ENCODE data around the gene FHOD3.

The FHOD3 gene

GRCh38 chr18:36728345-36728744 lies 430.8 kb downstream of the FHOD3 start:
- Histone ChIP-seq H3K4me3 (ENCODE audit: low read depth, low read length) (no peak overlapping the region), H3K27me3 (ENCODE audit: control insufficient read depth, insufficient read depth, low read length) (no peaks in the 10 kb centered on the region), H3K4me1 (ENCODE audit: control insufficient read depth, insufficient read depth, low read length) (no peaks in the 10 kb centered on the region), H3K9ac (ENCODE audit: low read depth, low read length) (no peak overlapping the region), H3K36me3 (ENCODE audit: control insufficient read depth, insufficient read depth, low read length) (no peaks in the 10 kb centered on the region), H3K9me3 (ENCODE audit: control insufficient read depth, insufficient read depth, low read length) (peaks cover 12% of the 10 kb centered on the region), H3K27ac (ENCODE audit: low read depth, low read length) (no peak overlapping the region)

DNA sequence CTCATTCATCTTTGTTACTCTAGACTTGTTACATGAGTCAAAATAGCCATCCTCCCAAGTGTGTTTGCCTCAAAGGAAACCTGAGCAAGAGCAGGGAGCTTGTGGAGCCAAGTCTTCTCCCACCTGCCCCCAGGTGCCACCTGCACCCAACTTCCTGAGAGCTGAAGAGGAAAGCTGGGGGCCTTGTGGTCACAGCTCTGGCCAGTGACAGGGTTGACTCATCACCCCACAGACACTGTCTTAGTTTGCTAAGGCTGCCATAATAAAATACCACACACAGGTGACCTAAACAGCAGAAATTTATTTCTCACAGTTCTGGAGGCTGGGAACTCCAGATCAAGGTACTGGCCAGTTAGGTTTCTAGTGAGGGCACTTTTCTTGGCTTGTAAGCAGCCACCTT lies 431.7 kb downstream of the FHOD3 start:
- H3K9me3 ChIP-seq (ENCODE audit: control insufficient read depth, insufficient read depth, low read length) = peaks cover 12% of the 10 kb centered on the region
- H3K27ac ChIP-seq (ENCODE audit: low read depth, low read length) = no peak overlapping the region
- no peak overlapping the region for H3K4me3 ChIP-seq (ENCODE audit: low read depth, low read length)
- H3K36me3 ChIP-seq (ENCODE audit: control insufficient read depth, insufficient read depth, low read length) = no peaks in the 10 kb centered on the region
- no peaks in the 10 kb centered on the region for H3K4me1 ChIP-seq (ENCODE audit: control insufficient read depth, insufficient read depth, low read length)
- H3K9ac ChIP-seq (ENCODE audit: low read depth, low read length) = no peak overlapping the region
- no peaks in the 10 kb centered on the region for H3K27me3 ChIP-seq (ENCODE audit: control insufficient read depth, insufficient read depth, low read length)

DNA sequence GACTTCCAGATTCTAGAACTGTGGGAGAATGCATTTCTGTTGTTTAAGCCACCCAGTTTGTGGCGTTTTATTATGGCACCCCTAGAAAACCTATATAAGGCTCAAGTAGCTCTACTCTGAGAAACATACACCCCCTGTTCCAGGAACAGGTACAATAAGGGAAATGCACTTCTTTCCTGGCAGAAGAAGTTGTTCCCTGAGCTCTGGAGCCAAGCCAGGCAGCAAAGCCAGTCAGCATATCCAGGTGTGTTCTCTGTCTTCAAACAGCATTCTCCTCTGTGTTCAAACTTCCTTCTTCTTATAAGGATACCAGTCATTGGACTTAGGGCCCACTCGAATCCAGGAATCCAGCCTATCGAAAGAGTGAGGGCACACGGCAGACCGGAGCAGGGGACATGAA lies 434.8 kb downstream of the FHOD3 start:
- H3K36me3 ChIP-seq (ENCODE audit: control insufficient read depth, insufficient read depth, low read length) = no peaks in the 10 kb centered on the region
- no peak overlapping the region for H3K27ac ChIP-seq (ENCODE audit: low read depth, low read length)
- no peaks in the 10 kb centered on the region for H3K27me3 ChIP-seq (ENCODE audit: control insufficient read depth, insufficient read depth, low read length)
- H3K4me3 ChIP-seq (ENCODE audit: low read depth, low read length) = no peak overlapping the region
- no peak overlapping the region for H3K9ac ChIP-seq (ENCODE audit: low read depth, low read length)
- no peaks in the 10 kb centered on the region for H3K4me1 ChIP-seq (ENCODE audit: control insufficient read depth, insufficient read depth, low read length)
- H3K9me3 ChIP-seq (ENCODE audit: control insufficient read depth, insufficient read depth, low read length) = peaks cover 12% of the 10 kb centered on the region

DNA sequence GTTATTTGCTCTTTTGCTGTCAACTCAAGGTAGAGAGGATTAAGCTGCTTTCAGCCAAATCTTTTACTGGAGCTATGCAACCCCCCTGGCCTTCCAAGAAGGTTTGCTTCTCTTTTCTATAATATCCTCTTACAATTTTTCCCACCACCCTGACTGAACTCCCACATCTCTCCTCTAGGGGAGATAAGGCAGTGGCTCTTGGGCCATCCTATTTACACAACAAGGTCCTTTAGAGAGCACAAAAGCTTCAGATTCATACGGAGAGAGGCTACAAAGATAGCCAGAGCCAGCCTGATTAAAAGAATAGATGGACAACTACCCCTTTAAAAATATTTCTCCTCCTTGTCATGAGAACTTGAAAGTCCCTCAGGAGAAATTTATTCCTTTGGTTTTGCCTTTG lies 435.6 kb downstream of the FHOD3 start:
- Histone ChIP-seq H3K27me3 (ENCODE audit: control insufficient read depth, insufficient read depth, low read length) (no peaks in the 10 kb centered on the region), H3K9ac (ENCODE audit: low read depth, low read length) (no peak overlapping the region), H3K27ac (ENCODE audit: low read depth, low read length) (no peak overlapping the region), H3K9me3 (ENCODE audit: control insufficient read depth, insufficient read depth, low read length) (peaks cover 12% of the 10 kb centered on the region), H3K36me3 (ENCODE audit: control insufficient read depth, insufficient read depth, low read length) (no peaks in the 10 kb centered on the region), H3K4me1 (ENCODE audit: control insufficient read depth, insufficient read depth, low read length) (no peaks in the 10 kb centered on the region), H3K4me3 (ENCODE audit: low read depth, low read length) (no peak overlapping the region)

DNA sequence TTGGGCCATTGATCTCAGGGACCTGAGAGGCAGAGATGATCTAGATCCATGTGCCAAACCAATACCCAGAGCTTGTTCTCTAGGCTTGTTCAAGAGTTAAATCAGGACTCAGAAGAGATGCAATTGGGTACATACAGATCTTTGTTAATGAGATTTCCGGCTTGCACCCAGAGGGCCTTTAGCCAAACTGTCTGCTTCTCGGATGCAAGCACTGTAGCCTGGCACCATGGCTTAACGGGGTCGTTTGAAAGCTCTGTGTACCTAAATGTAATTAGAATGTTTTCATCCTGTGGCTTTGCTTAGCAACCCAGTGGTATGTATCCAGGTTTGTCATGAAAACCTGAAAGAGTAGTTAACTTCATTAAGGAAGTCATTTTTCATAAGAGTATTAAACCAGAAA lies 437.1 kb downstream of the FHOD3 start:
- peaks cover 12% of the 10 kb centered on the region for H3K9me3 ChIP-seq (ENCODE audit: control insufficient read depth, insufficient read depth, low read length)
- H3K36me3 ChIP-seq (ENCODE audit: control insufficient read depth, insufficient read depth, low read length) = no peaks in the 10 kb centered on the region
- no peaks in the 10 kb centered on the region for H3K27me3 ChIP-seq (ENCODE audit: control insufficient read depth, insufficient read depth, low read length)
- H3K4me3 ChIP-seq (ENCODE audit: low read depth, low read length) = no peak overlapping the region
- H3K9ac ChIP-seq (ENCODE audit: low read depth, low read length) = no peak overlapping the region
- no peaks in the 10 kb centered on the region for H3K4me1 ChIP-seq (ENCODE audit: control insufficient read depth, insufficient read depth, low read length)
- no peak overlapping the region for H3K27ac ChIP-seq (ENCODE audit: low read depth, low read length)

DNA sequence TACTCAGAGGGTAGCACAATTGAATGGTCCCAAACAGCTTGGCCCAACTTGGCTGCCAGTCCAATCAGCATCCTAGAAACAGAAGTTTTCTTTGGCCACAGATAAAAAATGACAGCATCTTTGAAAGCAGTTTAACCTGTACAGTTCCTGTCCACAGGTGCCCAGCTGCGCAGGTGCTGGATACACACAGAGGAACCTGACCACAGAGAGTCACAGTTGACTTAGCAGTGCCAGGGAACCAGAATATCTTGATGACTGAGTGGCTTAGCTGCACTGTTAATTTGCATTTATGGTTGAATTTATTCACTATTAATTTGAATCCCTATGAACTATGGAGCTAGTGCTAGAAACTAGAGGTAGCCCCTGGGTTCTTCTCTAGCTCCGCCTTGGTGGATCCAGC lies 437.6 kb downstream of the FHOD3 start:
- no peak overlapping the region for H3K4me3 ChIP-seq (ENCODE audit: low read depth, low read length)
- H3K4me1 ChIP-seq (ENCODE audit: control insufficient read depth, insufficient read depth, low read length) = no peaks in the 10 kb centered on the region
- H3K36me3 ChIP-seq (ENCODE audit: control insufficient read depth, insufficient read depth, low read length) = no peaks in the 10 kb centered on the region
- no peak overlapping the region for H3K9ac ChIP-seq (ENCODE audit: low read depth, low read length)
- no peaks in the 10 kb centered on the region for H3K27me3 ChIP-seq (ENCODE audit: control insufficient read depth, insufficient read depth, low read length)
- peaks cover 12% of the 10 kb centered on the region for H3K9me3 ChIP-seq (ENCODE audit: control insufficient read depth, insufficient read depth, low read length)
- no peak overlapping the region for H3K27ac ChIP-seq (ENCODE audit: low read depth, low read length)

DNA sequence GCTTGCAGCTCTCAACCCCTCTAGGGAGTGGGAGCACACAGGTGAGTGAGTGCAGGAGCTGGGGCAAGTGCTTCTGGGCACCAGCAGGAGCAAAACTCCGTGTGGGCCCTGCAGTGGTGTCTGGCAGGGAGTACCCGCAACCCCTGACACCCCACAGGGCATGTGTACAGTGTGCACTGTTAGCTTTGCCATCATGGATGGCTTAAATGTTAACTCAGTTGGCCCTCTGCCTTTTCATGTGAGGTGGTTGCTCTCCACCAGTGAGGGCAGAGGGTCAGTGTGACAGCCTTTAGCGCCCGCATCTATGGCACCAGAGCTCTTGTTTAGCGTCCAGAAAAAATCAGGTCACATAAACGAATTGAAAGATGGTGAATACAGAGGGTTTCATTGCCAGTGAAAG lies 438.6 kb downstream of the FHOD3 start:
- H3K9me3 ChIP-seq (ENCODE audit: control insufficient read depth, insufficient read depth, low read length) = peaks cover 12% of the 10 kb centered on the region
- no peaks in the 10 kb centered on the region for H3K36me3 ChIP-seq (ENCODE audit: control insufficient read depth, insufficient read depth, low read length)
- H3K27ac ChIP-seq (ENCODE audit: low read depth, low read length) = no peak overlapping the region
- no peaks in the 10 kb centered on the region for H3K4me1 ChIP-seq (ENCODE audit: control insufficient read depth, insufficient read depth, low read length)
- no peak overlapping the region for H3K9ac ChIP-seq (ENCODE audit: low read depth, low read length)
- no peak overlapping the region for H3K4me3 ChIP-seq (ENCODE audit: low read depth, low read length)
- no peaks in the 10 kb centered on the region for H3K27me3 ChIP-seq (ENCODE audit: control insufficient read depth, insufficient read depth, low read length)

DNA sequence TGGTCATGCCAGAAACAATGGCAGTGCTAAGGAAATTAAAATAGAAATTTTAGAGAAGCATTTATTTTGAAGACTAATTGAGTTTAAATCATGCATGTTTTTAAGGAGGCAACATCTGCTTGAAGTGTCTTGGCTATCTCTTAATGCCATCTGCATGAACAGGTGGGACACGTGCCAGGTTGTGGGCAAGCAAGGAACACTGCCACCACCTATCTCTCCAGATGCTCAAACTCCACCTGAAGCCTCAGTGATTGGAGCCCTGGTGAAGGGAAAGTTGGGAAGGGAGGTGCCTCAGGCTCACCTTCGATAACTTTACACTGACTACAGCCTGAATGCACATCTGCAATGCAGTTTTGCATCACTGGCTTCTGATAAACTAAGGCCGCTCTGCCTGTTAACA lies 439.8 kb downstream of the FHOD3 start:
- no peaks in the 10 kb centered on the region for H3K4me1 ChIP-seq (ENCODE audit: control insufficient read depth, insufficient read depth, low read length)

DNA sequence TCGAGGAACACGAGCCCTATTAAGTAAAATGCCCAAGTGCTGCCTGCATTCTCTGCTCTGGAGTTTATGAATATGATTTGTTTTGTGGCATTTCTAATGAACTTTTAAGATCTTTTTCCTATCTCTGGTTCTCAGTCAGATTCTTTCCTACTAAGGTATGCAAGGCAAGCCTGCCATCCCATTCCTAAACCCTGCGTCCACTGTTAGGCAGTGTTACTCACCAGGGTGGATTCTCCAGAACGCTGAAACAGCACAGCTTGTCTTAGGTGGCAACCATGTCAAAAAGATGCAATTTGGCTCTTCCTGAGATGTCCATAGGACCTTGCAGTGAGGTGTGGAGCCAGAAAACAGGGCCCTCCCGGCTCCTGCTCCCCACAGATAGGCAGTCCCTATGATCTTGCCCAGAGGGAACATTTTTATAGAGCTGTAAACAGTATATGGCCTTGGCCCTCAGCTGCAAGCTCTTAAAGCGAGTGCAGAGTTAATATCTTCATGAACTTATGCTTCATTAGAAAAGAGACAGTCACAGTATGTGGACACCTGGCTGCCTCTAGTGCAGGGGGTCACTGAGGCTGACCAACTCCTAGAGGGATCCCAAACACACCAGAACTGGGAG lies 446.9 kb downstream of the FHOD3 start:
- Histone ChIP-seq H3K9ac (ENCODE audit: low read depth, low read length) (no peak overlapping the region), H3K27me3 (ENCODE audit: control insufficient read depth, insufficient read depth, low read length) (no peaks in the 10 kb centered on the region), H3K27ac (ENCODE audit: low read depth, low read length) (no peak overlapping the region), H3K4me3 (ENCODE audit: low read depth, low read length) (no peak overlapping the region), H3K36me3 (ENCODE audit: control insufficient read depth, insufficient read depth, low read length) (no peaks in the 10 kb centered on the region), H3K9me3 (ENCODE audit: control insufficient read depth, insufficient read depth, low read length) (no peaks in the 10 kb centered on the region), H3K4me1 (ENCODE audit: control insufficient read depth, insufficient read depth, low read length) (no peaks in the 10 kb centered on the region)

More for the DNA sequence above, 439.8 kb downstream of the FHOD3 start:
- Histone ChIP-seq H3K4me3 (ENCODE audit: low read depth, low read length) (no peak overlapping the region), H3K27ac (ENCODE audit: low read depth, low read length) (no peak overlapping the region), H3K36me3 (ENCODE audit: control insufficient read depth, insufficient read depth, low read length) (no peaks in the 10 kb centered on the region), H3K9ac (ENCODE audit: low read depth, low read length) (no peak overlapping the region), H3K9me3 (ENCODE audit: control insufficient read depth, insufficient read depth, low read length) (peaks cover 4% of the 10 kb centered on the region), H3K27me3 (ENCODE audit: control insufficient read depth, insufficient read depth, low read length) (no peaks in the 10 kb centered on the region)

GRCh38 chr18:36745219-36745975 lies 447.9 kb downstream of the FHOD3 start:
- no peaks in the 10 kb centered on the region for H3K9me3 ChIP-seq (ENCODE audit: control insufficient read depth, insufficient read depth, low read length)
- no peaks in the 10 kb centered on the region for H3K4me1 ChIP-seq (ENCODE audit: control insufficient read depth, insufficient read depth, low read length)
- no peaks in the 10 kb centered on the region for H3K36me3 ChIP-seq (ENCODE audit: control insufficient read depth, insufficient read depth, low read length)
- no peak overlapping the region for H3K4me3 ChIP-seq (ENCODE audit: low read depth, low read length)
- H3K9ac ChIP-seq (ENCODE audit: low read depth, low read length) = no peak overlapping the region
- H3K27me3 ChIP-seq (ENCODE audit: control insufficient read depth, insufficient read depth, low read length) = no peaks in the 10 kb centered on the region
- no peak overlapping the region for H3K27ac ChIP-seq (ENCODE audit: low read depth, low read length)

DNA sequence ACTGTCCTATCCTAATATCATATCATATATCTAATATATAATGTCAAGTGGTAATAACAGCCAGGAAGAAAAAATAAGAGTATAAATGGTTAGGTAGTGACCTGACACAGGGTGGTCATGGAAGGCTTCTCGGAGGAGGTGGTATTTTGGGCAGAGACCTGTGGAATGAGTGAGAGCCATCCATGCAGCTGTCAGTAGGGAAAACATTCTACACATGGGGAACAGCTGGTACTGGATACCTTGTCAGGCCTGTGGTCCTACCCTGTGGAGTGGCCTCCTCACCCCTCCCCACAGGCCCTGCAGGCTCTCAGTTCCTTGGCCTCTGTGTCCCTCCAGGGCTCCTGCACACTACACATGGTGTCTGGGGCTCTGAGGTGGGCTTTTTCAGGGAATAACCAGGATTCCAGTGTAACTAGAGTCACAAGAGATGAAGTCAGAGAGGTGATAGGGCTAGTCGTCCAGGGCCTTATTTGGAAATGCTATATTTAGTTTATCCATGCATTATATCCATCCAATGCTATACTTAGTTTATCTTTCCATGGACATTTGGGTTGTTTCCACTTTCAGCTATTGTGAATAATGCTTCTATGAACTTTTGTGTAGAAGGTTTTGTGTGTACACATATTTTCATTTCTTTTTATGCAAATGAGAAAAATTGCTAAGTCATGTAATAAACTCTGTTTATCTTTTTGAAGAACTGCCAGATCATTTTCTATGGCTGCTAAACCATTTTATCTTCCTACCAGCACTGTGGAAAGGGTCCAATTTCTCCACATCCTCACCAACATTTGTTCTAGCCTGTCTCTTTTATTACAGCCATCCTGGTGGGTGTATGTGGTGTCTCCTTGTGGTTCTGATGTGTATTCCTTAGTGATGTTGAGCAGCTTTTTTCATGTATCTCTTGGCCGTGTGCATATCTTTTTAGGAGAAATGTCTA lies 455.7 kb downstream of the FHOD3 start:
- Histone ChIP-seq H3K4me1 (ENCODE audit: control insufficient read depth, insufficient read depth, low read length) (no peaks in the 10 kb centered on the region), H3K9ac (ENCODE audit: low read depth, low read length) (no peak overlapping the region), H3K27ac (ENCODE audit: low read depth, low read length) (no peak overlapping the region), H3K27me3 (ENCODE audit: control insufficient read depth, insufficient read depth, low read length) (no peaks in the 10 kb centered on the region), H3K4me3 (ENCODE audit: low read depth, low read length) (no peak overlapping the region), H3K36me3 (ENCODE audit: control insufficient read depth, insufficient read depth, low read length) (no peaks in the 10 kb centered on the region), H3K9me3 (ENCODE audit: control insufficient read depth, insufficient read depth, low read length) (no peaks in the 10 kb centered on the region)
